Fibroblast of the aortic adventitia (primary cell): ENCODE data around the gene IMMT. TPM values are rescaled to one million over a fixed set of nuclear protein-coding genes. Genes with fewer than 3 reads are reported as not detected.

ENCODE experiments used
- DNase-seq: peaks from one replicate; pipeline ENCODE4 v3.0.0-alpha.2; 2010; ENCODE audit warnings: low read depth
- H3K4me3 ChIP-seq: 2 replicates; pipeline ENCODE4 v1.5.1; 2011; ENCODE audit warnings: low read depth, mild to moderate bottlenecking, control low read depth, low read length, moderate library complexity
- CTCF ChIP-seq: IDR thresholded peaks from 2 replicates; pipeline ENCODE4 v1.5.1; 2011; ENCODE audit warnings: mild to moderate bottlenecking, low read length, control low read depth, inconsistent platforms; ENCODE audit not compliant: insufficient read depth
- total RNA-seq: library from RNA; depleted of rRNA; stranded (reverse); fragments of >200 nt; gene quantifications from 2 replicates; pipeline ENCODE4 v1.2.3, GENCODE V29; 2012; ENCODE audit warnings: low replicate concordance

IMMT gene
- total RNA-seq, 1 donor, result 76.6 TPM

- H3K4me3 ChIP-seq, result no peak overlapping the region
- TF ChIP-seq CTCF, result no peak
- DNase-seq, result no peak
These were observed 51.2 kb downstream of the IMMT start for GRCh38 chr2:86143926-86144685.

- TF ChIP-seq CTCF, result no peak
These were observed 52.0 kb downstream of the IMMT start for GRCh38 chr2:86143307-86143706.

GRCh38 chr2:86142436-86143257 lies 52.6 kb downstream of the IMMT start:
- no peak for DNase-seq
- no peak for TF ChIP-seq CTCF
- no peak overlapping the region for H3K4me3 ChIP-seq

More at GRCh38 chr2:86143307-86143706, 52.0 kb downstream of the IMMT start:
- DNase-seq, result no peak
- no peak overlapping the region for H3K4me3 ChIP-seq

GRCh38 chr2:86140969-86141392 lies 54.3 kb downstream of the IMMT start:
- TF ChIP-seq CTCF, result no peak
- no peak for DNase-seq
- H3K4me3 ChIP-seq, result no peak overlapping the region

- DNase-seq, result no peak
- H3K4me3 ChIP-seq, result no peak overlapping the region
- TF ChIP-seq CTCF, result no peak
These were observed 55.3 kb downstream of the IMMT start for GRCh38 chr2:86139981-86140380.

GRCh38 chr2:86138736-86139625 lies 56.3 kb downstream of the IMMT start:
- DNase-seq, result no peak
- H3K4me3 ChIP-seq, result no peak overlapping the region
- TF ChIP-seq CTCF, result no peak
